Activated T-helper 1 cell treated with anti-CD3 and anti-CD28 coated beads, Interleukin-12 subunit alpha, Interleukin-12 subunit beta, Interleukin-2, Interleukin-4 antibody, amounts not matched to agents 30 ng/mL and 10 ng/mL and 1 ng/mL, durations not matched to agents 14 hours and 24 hours and 36 hours (primary cell): ENCODE results near the gene ANAPC15. TPM values are rescaled to one million over a fixed set of nuclear protein-coding genes. Genes with fewer than 3 reads are reported as not detected.
"Not testable (repeated sequence)": the region's sequence is repeated elsewhere in the genome, so short reads cannot be mapped to it uniquely, and the experiment has no call there.

Experiments used
- DNase-seq: peaks from one replicate; pipeline ENCODE4 v3.0.0; 2021; ENCODE audit warnings: low spot score
- H3K27ac Mint-ChIP-seq: one replicate; pipeline ENCODE4 v1.8.0; 2021; ENCODE audit warnings: mild to moderate bottlenecking, mixed read lengths
- H3K27me3 Mint-ChIP-seq: one replicate; pipeline ENCODE4 v1.8.0; 2022; ENCODE audit warnings: mild to moderate bottlenecking, moderate library complexity, mixed read lengths; ENCODE audit not compliant: insufficient read depth
- H3K36me3 Mint-ChIP-seq: one replicate; pipeline ENCODE4 v1.8.0; 2021; ENCODE audit warnings: low read depth, mixed read lengths
- H3K4me1 Mint-ChIP-seq: one replicate; pipeline ENCODE4 v1.8.0; 2021; ENCODE audit warnings: low read depth, mixed read lengths
- H3K4me3 Mint-ChIP-seq: one replicate; pipeline ENCODE4 v1.8.0; 2021; ENCODE audit warnings: mild to moderate bottlenecking, moderate library complexity, mixed read lengths
- H3K9me3 Mint-ChIP-seq: one replicate; pipeline ENCODE4 v1.8.0; 2021; ENCODE audit warnings: mixed read lengths
- intact Hi-C: fragments of 100-400 bp; cut with micrococcal nuclease; formaldehyde crosslinking; loops from one replicate; pipeline ENCODE4 v1.15.1; 2024
- total RNA-seq: library from RNA; stranded (reverse); gene quantifications from 2 replicates; pipeline ENCODE4 v1.2.3, GENCODE V29; 2022

The ANAPC15 gene
- total RNA-seq = 49.4 and 51.9 TPM in 2 replicates

DNA sequence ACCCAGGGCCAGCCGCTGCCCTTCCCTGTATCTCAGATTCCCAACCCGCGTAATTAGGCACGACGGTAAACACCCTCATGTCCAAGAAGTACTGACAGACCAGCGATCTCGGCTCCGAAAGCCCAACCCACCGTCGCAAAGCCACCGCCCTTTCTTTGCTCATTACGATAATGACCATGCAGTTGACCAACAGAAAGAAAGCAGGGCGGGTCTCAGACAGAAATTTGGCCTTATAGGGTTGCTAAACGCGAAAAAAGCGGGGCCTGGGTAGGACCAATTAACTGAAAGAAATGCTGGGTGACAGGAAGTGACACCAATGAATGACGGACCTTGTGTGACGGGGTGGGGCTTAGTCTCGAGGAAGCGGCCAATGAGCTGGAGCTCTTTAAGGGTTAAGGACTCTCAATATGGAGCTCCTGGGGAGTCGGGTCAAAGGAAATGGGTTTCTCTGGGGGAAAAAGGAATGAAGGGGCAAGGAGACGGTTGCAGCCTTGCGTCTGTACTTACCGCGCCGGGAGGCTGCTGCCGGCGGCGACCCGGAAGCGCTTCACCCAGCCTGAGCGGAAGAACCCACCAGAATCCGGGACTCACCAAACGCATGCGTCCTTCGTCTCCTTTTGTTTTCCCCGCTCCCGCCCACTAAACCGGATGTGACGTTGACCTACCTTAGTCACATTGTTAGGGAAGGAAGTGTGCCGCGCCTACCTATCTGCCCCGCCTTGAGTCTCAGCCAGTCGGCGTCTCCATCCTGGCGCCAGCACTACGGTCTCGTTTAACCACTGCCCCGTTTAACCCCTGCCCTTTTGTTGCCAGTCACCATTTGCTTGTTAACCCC, at the start of gene ANAPC15:
Gene ANAPC15 (minus strand): TSS at position 553 of the 835 bp plus-strand sequence. CDS start 1,419 bp downstream, outside the sequence.
- DNase-seq = peak; percentile 97
- peak within 1 kb of the TSS; percentile 90 for H3K4me3 Mint-ChIP-seq
- H3K27ac Mint-ChIP-seq = peak within 1 kb of the TSS; percentile 98
- H3K27me3 Mint-ChIP-seq = no peaks in the 10 kb centered on the region
- intact Hi-C loops = loop anchor here (1.0 kb wide), 9 partner anchors 9 to 556 kb away; partner anchors contain the start of genes CLPB, LAMTOR1, LRRC51 and NUMA1
- peaks cover 6% of the 10 kb centered on the region for H3K36me3 Mint-ChIP-seq
- peaks cover 28% of the 10 kb centered on the region for H3K4me1 Mint-ChIP-seq
- H3K9me3 Mint-ChIP-seq = peaks cover 5% of the 10 kb centered on the region

DNA sequence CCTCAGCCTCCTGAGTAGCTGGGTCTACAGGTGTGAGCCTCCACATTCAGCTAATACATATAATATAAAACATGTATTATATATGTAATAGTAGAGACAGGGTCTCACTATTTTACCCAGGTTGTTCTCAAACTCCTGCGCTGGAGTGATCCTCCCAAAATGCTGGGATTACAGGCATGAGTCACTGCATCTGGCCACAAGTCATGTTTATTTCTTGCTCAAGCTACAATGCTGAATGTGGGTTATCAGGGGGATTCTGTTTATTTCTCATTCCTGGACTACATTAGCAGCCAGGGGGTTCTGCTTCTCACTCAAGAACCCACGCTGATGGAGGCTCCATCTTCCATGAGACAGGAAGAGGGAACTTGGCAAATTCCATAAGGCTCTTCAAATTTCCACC, 47.8 kb upstream of the ANAPC15 start:
- Mint-ChIP-seq H3K36me3 (no peaks in the 10 kb centered on the region), H3K4me1 (no peaks in the 10 kb centered on the region), H3K27ac (no peak overlapping the region), H3K4me3 (no peak overlapping the region), H3K9me3 (no peaks in the 10 kb centered on the region), H3K27me3 (peaks cover 22% of the 10 kb centered on the region)
- DNase-seq = no peak
- intact Hi-C loops = no loop called here

DNA sequence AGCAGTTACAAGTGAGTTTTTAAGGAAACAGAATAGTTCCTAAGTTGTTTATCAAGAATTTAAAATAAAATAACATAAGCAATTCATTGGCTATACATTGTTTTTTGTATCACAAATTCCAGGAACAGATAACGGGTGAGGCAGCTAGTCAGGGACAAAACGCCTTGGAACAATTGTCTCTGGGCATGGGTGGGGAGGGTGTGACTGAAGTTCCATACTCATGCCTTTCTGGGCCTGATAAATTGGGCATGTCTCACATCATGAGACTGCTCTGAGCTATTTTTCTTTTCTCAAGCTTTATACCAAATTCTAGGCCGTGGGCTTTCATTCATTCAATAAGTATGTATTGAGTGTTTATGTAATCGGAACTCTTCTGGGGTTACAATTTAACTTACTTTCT, 44.6 kb upstream of the ANAPC15 start:
- DNase-seq = no peak
- no peaks in the 10 kb centered on the region for H3K36me3 Mint-ChIP-seq
- intact Hi-C loops = no loop called here
- peaks cover 18% of the 10 kb centered on the region for H3K27me3 Mint-ChIP-seq
- no peak overlapping the region for H3K27ac Mint-ChIP-seq
- no peaks in the 10 kb centered on the region for H3K4me1 Mint-ChIP-seq
- H3K9me3 Mint-ChIP-seq = no peaks in the 10 kb centered on the region
- no peak overlapping the region for H3K4me3 Mint-ChIP-seq

DNA sequence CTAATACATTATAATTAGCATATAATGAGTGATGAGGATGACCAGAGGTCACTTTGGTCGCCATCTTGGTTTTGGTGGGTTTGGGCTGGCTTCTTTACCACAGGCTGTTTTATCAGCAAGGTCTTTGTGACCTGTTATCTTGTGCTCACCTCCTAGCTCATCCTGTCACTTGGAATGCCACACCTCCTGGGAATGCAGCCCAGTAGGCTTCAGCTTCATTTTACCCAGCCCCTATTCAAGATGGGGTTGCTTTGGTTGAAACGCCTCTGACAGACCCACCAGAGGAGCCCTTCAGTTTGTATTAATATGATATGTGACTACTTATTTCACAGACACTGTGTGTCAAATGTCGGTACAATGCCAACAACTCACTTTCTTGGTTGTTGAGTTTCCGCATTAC, 43.3 kb upstream of the ANAPC15 start:
- Mint-ChIP-seq H3K4me3 (no peak overlapping the region), H3K27ac (no peak overlapping the region), H3K9me3 (no peaks in the 10 kb centered on the region), H3K36me3 (no peaks in the 10 kb centered on the region), H3K27me3 (peaks cover 10% of the 10 kb centered on the region), H3K4me1 (no peaks in the 10 kb centered on the region)
- intact Hi-C loops = no loop called here
- no peak for DNase-seq

DNA sequence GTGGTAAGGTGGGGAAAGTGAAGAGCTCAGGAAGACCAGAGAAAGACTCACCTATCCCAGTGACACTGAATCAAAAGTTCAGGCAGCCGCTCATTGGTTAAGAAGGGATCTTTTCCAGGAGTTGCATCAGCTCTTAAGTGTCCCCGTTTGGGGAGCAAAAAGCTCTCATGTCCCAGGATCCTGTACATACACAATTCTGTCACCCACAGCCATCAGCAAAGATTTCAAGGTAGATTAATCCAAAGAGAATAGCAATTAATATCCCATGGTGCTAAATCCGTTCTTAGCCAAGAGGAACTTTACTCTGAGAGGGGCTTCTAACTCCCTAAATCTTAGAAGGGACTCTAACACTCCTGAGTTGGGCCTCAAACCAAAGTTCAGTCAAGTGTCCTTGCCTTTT, 42.3 kb upstream of the ANAPC15 start:
- intact Hi-C loops = no loop called here
- Mint-ChIP-seq H3K4me3 (no peak overlapping the region), H3K4me1 (no peaks in the 10 kb centered on the region), H3K27ac (no peak overlapping the region), H3K36me3 (no peaks in the 10 kb centered on the region), H3K9me3 (no peaks in the 10 kb centered on the region), H3K27me3 (peaks cover 6% of the 10 kb centered on the region)
- DNase-seq = no peak

DNA sequence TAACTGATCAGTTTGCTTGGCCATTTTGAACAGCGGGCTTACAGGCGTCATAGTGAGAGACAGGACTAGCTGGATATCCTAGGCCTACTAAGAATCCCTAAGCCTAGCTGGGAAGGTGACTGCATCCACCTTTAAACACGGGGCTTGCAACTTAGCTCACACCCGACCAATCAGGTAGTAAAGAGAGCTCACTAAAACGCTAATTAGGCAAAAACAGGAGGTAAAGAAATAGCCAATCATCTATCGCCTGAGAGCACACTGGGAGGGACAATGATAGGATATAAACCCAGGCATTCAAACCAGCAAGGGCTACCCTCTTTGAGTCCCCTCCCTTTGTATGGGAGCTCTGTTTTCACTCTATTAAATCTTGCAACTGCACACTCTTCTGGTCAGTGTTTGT, 41.4 kb upstream of the ANAPC15 start:
- H3K27me3 Mint-ChIP-seq, H3K4me1 Mint-ChIP-seq, DNase-seq, H3K4me3 Mint-ChIP-seq, H3K36me3 Mint-ChIP-seq, intact Hi-C loops, H3K27ac Mint-ChIP-seq, H3K9me3 Mint-ChIP-seq: not testable (repeated sequence)

DNA sequence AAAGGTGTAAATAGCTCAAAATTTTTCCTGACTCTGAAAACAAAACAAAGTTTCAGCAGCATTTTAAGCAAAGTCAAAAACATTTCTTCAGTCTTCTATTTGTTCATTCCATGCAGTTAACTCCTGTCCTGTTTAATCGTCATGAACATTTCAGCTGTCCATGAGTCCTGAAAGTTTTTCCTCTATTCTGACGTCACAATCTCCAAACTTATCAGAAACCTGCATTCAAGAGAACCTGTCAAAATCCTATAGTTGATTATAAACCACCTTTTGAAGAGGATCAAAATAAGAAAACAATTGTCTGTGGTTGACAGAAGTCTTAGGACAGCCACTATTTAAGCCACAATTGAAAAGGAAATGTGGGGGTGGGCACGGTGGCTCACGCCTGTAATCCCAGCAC, 38.4 kb upstream of the ANAPC15 start:
- Mint-ChIP-seq H3K4me1 (no peaks in the 10 kb centered on the region), H3K9me3 (no peaks in the 10 kb centered on the region), H3K36me3 (no peaks in the 10 kb centered on the region), H3K4me3 (no peak overlapping the region), H3K27ac (no peak overlapping the region), H3K27me3 (peaks cover 10% of the 10 kb centered on the region)
- intact Hi-C loops = no loop called here
- no peak for DNase-seq

DNA sequence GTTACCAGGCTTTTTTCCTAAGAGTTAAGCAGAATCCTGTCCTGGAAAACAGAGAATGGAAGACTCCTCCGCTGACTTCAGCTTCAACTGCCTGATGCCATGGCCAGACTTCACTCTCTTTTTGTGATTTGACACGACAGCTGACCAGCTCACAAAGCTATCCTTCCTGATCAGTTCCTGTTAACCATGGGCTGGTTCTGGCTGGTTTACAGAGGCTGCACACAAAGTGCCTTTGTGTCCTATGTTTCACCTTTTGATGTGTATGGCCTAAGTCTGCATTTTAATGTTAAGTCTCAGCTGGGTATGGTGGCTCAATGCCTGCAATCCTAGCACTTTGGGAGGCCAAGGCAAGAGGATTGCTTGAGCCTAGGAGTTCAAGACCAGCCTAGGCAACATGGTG, 34.1 kb upstream of the ANAPC15 start:
- no peaks in the 10 kb centered on the region for H3K36me3 Mint-ChIP-seq
- intact Hi-C loops = no loop called here
- H3K9me3 Mint-ChIP-seq = no peaks in the 10 kb centered on the region
- H3K4me1 Mint-ChIP-seq = peaks cover 12% of the 10 kb centered on the region
- no peak overlapping the region for H3K27ac Mint-ChIP-seq
- DNase-seq = no peak
- H3K4me3 Mint-ChIP-seq = no peak overlapping the region
- peaks cover 14% of the 10 kb centered on the region for H3K27me3 Mint-ChIP-seq

DNA sequence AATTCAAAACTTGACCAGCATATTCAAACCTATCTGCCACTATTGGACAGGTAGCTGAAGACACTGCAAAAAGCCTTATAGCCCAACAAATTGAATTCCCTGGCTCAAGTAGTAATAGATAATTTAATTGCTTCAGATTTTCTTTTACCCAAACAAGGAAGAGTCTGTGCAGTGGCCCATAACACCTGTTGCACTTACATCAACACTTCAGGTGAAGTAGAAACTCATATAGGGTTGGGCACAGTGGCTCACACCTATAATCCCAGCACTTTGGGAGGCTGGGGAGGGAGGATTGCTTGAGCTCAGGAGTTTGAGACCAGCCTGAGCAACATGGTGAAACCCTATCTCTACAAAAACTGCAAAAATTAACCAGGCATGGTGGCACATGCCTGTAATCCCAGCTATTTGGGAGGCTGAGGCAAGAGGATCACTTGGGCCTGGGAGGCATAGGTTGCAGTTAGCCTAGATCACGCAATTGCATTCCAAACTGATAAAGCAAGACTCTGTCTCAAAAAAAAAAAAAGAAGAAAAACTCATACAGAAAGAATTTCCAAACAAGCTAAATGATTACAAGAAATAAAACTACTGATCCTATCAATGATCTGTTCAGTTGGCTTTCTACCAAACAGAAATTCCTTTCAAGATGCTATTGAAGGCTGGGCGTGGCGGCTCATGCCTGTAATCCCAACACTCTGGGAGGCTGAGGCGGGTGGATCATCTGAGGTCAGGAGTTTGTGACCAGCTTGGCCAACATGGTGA, 32.5 kb upstream of the ANAPC15 start:
- no peak overlapping the region for H3K4me3 Mint-ChIP-seq
- no peak overlapping the region for H3K27ac Mint-ChIP-seq
- H3K27me3 Mint-ChIP-seq = peaks cover 19% of the 10 kb centered on the region
- H3K4me1 Mint-ChIP-seq = peaks cover 24% of the 10 kb centered on the region
- no peak for DNase-seq
- H3K36me3 Mint-ChIP-seq = no peaks in the 10 kb centered on the region
- no peaks in the 10 kb centered on the region for H3K9me3 Mint-ChIP-seq
- intact Hi-C loops = loop anchor here (1.0 to 5.0 kb wide), 6 partner anchors 33 to 168 kb away; partner anchors contain the start of genes ANAPC15, LAMTOR1, LRRC51 and NUMA1

DNA sequence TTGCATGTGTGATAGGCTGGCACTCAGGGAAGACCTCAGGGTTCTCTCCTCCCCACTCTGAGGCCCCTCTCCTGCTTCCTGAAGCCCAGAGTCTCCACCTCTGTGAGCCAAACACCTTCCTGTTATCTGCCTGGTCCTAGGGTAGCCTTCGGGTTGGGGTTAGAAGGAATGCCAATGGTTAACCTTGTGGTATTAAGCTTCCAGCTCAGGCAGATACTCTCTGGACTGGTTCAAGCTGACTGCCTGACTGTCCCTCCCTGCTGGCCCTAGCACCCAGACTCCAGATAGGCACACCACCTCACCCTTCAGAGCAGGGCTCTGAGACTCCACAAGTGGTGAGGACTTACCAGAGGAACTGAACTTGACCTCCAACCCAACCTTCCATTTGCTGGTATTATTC, 30.0 kb upstream of the ANAPC15 start:
- DNase-seq, H3K9me3 Mint-ChIP-seq, H3K27ac Mint-ChIP-seq, H3K36me3 Mint-ChIP-seq, H3K4me3 Mint-ChIP-seq: not testable (repeated sequence)
- peaks cover 27% of the 10 kb centered on the region for H3K4me1 Mint-ChIP-seq
- intact Hi-C loops = loop anchor here (5.0 kb wide), 3 partner anchors 60 to 165 kb away; partner anchors contain the start of genes LRRC51 and NUMA1
- H3K27me3 Mint-ChIP-seq = peaks cover 19% of the 10 kb centered on the region

DNA sequence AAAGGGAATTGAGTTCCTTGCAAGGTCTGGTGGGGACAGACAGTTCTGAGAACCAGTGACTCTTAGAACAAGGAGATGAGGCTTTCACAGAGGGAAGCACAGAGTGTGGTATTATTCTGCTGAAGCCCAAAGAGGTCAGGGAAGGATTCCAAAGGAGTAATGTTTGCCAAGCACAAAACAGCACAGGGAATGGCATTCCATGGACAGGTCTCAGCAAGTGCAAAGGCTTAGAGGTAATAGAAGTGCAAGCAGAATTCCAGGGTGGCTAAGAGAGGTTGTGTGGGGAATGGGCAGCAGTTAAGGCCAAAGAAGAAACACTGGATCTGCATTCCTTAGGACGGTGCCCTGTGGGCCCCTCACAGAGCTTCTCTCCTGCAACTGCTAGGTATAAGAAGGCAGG, 29.6 kb upstream of the ANAPC15 start:
- intact Hi-C loops = loop anchor here (5.0 kb wide), 3 partner anchors 60 to 165 kb away; partner anchors contain the start of genes LRRC51 and NUMA1
- H3K9me3 Mint-ChIP-seq, DNase-seq, H3K27ac Mint-ChIP-seq, H3K4me3 Mint-ChIP-seq, H3K36me3 Mint-ChIP-seq: not testable (repeated sequence)
- H3K4me1 Mint-ChIP-seq = peaks cover 27% of the 10 kb centered on the region
- peaks cover 16% of the 10 kb centered on the region for H3K27me3 Mint-ChIP-seq

DNA sequence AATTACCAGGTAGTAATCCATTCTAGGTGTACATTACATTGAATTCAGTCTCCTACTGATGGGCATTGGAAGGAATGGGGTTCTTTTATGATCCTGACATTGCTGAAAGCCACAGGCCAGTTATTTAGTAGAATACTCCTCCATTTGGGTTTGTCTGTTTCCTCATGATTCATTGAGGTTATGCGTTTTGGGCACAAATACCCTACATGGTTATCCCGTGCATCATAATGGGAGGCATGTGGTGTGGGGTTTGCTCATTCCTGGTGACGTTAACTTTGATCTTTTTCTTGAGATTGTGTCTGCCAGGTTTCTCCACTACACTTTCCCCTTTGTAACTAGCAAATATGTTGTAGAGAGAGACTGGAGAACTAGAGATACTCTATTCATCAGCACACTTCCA, 28.6 kb upstream of the ANAPC15 start:
- Mint-ChIP-seq H3K4me1 (peaks cover 33% of the 10 kb centered on the region), H3K27ac (peak overlapping the region; percentile 41), H3K36me3 (no peaks in the 10 kb centered on the region), H3K4me3 (no peak overlapping the region), H3K27me3 (peaks cover 14% of the 10 kb centered on the region), H3K9me3 (peaks cover 3% of the 10 kb centered on the region)
- no peak for DNase-seq
- intact Hi-C loops = loop anchor here (5.0 kb wide), 3 partner anchors 59 to 164 kb away; partner anchors contain the start of genes LRRC51 and NUMA1

DNA sequence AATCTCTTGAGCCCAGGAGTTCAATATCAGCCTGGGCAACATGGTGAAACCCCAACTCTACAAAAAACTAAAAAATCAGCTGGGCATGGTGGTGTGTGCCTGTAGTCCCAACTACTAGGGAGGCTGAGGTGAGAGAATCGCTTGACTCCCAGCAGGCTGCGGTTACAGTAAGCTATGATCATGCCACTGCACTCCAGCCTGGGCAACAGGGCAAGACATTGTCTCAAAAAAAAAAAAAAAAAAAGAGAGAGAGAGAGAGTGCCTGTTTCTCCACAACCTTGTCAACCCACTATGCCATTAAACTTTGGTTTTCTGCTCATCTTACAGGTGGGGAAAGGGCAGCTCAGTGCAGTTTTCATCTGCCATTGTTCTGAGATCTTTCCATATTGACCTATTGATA, 28.2 kb upstream of the ANAPC15 start:
- no peak overlapping the region for H3K4me3 Mint-ChIP-seq
- H3K36me3 Mint-ChIP-seq = no peaks in the 10 kb centered on the region
- peaks cover 14% of the 10 kb centered on the region for H3K27me3 Mint-ChIP-seq
- peak overlapping the region; percentile 41 for H3K27ac Mint-ChIP-seq
- no peak for DNase-seq
- H3K4me1 Mint-ChIP-seq = peaks cover 34% of the 10 kb centered on the region
- intact Hi-C loops = loop anchor here (5.0 kb wide), 3 partner anchors 58 to 163 kb away; partner anchors contain the start of genes LRRC51 and NUMA1
- H3K9me3 Mint-ChIP-seq = peaks cover 3% of the 10 kb centered on the region
